Loucy (cell line): ENCODE measurements around the gene NAALADL2.
"Not testable (repeated sequence)": the region's sequence is repeated elsewhere in the genome, so short reads cannot be mapped to it uniquely, and the experiment has no call there.

Experiments used
- H2AFZ ChIP-seq: fragments of 200-600 bp; sonication (generic); 2 replicates; pipeline ENCODE4 v1.6.0; 2016; ENCODE audit warnings: antibody characterized with exemption, mild to moderate bottlenecking, low read length, moderate library complexity
- H3F3A ChIP-seq: fragments of 200-600 bp; 2 replicates; pipeline ENCODE4 v1.6.0; 2016; ENCODE audit warnings: antibody characterized with exemption, low read depth, mild to moderate bottlenecking
- H3K27me3 ChIP-seq: fragments of 200-600 bp; sonication (generic); 2 replicates; pipeline ENCODE4 v1.6.1; 2014; ENCODE audit warnings: low read length, mild to moderate bottlenecking; ENCODE audit not compliant: insufficient read depth, poor library complexity, severe bottlenecking
- H3K36me3 ChIP-seq: fragments of 200-600 bp; sonication (generic); 2 replicates; pipeline ENCODE4 v1.6.1; 2016; ENCODE audit warnings: low read length; ENCODE audit not compliant: insufficient read depth
- H3K4me1 ChIP-seq: fragments of 200-600 bp; sonication (generic); 2 replicates; pipeline ENCODE4 v1.5.1; 2014; ENCODE audit warnings: low read length, mild to moderate bottlenecking; ENCODE audit not compliant: insufficient read depth, poor library complexity, severe bottlenecking
- H3K4me2 ChIP-seq: fragments of 200-600 bp; sonication (generic); 2 replicates; pipeline ENCODE4 v1.6.0; 2014; ENCODE audit warnings: antibody characterized with exemption, low read length, low read depth, mild to moderate bottlenecking; ENCODE audit not compliant: poor library complexity, severe bottlenecking
- H3K4me3 ChIP-seq: fragments of 200-600 bp; sonication (generic); 2 replicates; pipeline ENCODE4 v1.5.1; 2014; ENCODE audit warnings: low read length, mild to moderate bottlenecking, mixed read lengths; ENCODE audit not compliant: poor library complexity, severe bottlenecking
- H3K79me2 ChIP-seq: fragments of 200-600 bp; sonication (generic); 2 replicates; pipeline ENCODE4 v1.6.1; 2014; ENCODE audit warnings: low read length; ENCODE audit not compliant: insufficient read depth
- H3K9ac ChIP-seq: fragments of 200-600 bp; sonication (generic); 2 replicates; pipeline ENCODE4 v1.6.0; 2014; ENCODE audit warnings: mild to moderate bottlenecking, low read depth, low read length, moderate library complexity; ENCODE audit not compliant: poor library complexity, severe bottlenecking
- H3K9me2 ChIP-seq: fragments of 200-600 bp; sonication (generic); replicated peaks from 2 replicates; pipeline ENCODE4 v1.6.1; 2016; ENCODE audit warnings: low read depth, low read length, mixed read lengths
- H3K9me3 ChIP-seq: fragments of 200-600 bp; sonication (generic); 2 replicates; pipeline ENCODE4 v1.6.1; 2014; ENCODE audit warnings: mild to moderate bottlenecking, antibody characterized with exemption, low read length, low read depth; ENCODE audit not compliant: insufficient read depth
- H4K20me1 ChIP-seq: fragments of 200-600 bp; sonication (generic); 2 replicates; pipeline ENCODE4 v1.6.0; 2014; ENCODE audit warnings: antibody characterized with exemption, low read length, mild to moderate bottlenecking; ENCODE audit not compliant: insufficient read depth, poor library complexity, severe bottlenecking
- CTCF ChIP-seq: fragments of 200-600 bp; sonication (generic); conservative IDR thresholded peaks from 2 replicates; pipeline ENCODE4 v1.5.1; 2014; ENCODE audit warnings: mild to moderate bottlenecking, antibody characterized with exemption, low read length
- EZH2phosphoT487 ChIP-seq: fragments of 200-600 bp; IDR thresholded peaks from 2 replicates; pipeline ENCODE4 v1.6.1; 2018; ENCODE audit warnings: antibody characterized with exemption, mild to moderate bottlenecking, moderate library complexity, borderline replicate concordance

The NAALADL2 gene

GRCh38 chr3:175521406-175521805 is 662.3 kb downstream of the NAALADL2 start:
- no peaks in the 10 kb centered on the region for H3K36me3 ChIP-seq
- no peaks in the 10 kb centered on the region for H3K9me2 ChIP-seq
- H3K79me2 ChIP-seq: no peaks in the 10 kb centered on the region
- no peaks in the 10 kb centered on the region for H3K27me3 ChIP-seq
- H3K9me3 ChIP-seq: no peaks in the 10 kb centered on the region
- no peak for TF ChIP-seq CTCF
- no peak for TF ChIP-seq EZH2phosphoT487
- no peak overlapping the region for H3K4me3 ChIP-seq
- H4K20me1 ChIP-seq: no peaks in the 10 kb centered on the region
- no peak overlapping the region for H3K4me2 ChIP-seq
- no peak overlapping the region for H3K9ac ChIP-seq
- no peaks in the 10 kb centered on the region for H3K4me1 ChIP-seq
- no peak overlapping the region for H2AFZ ChIP-seq
- no peaks in the 10 kb centered on the region for H3F3A ChIP-seq

GRCh38 chr3:175526191-175526590 is 667.1 kb downstream of the NAALADL2 start:
- no peaks in the 10 kb centered on the region for H3K9me2 ChIP-seq
- H3K9ac ChIP-seq: no peak overlapping the region
- H3F3A ChIP-seq: no peaks in the 10 kb centered on the region
- no peak for TF ChIP-seq EZH2phosphoT487
- no peak for TF ChIP-seq CTCF
- no peaks in the 10 kb centered on the region; the same call in 1 of the 2 replicates for H3K9me3 ChIP-seq
- no peaks in the 10 kb centered on the region for H4K20me1 ChIP-seq
- H3K36me3 ChIP-seq: no peaks in the 10 kb centered on the region
- H3K4me3 ChIP-seq: no peak overlapping the region
- H3K4me2 ChIP-seq: no peak overlapping the region
- H2AFZ ChIP-seq: no peak overlapping the region
- H3K27me3 ChIP-seq: no peaks in the 10 kb centered on the region
- no peaks in the 10 kb centered on the region for H3K79me2 ChIP-seq
- H3K4me1 ChIP-seq: no peaks in the 10 kb centered on the region

GRCh38 chr3:175526609-175527280 is 667.6 kb downstream of the NAALADL2 start:
- Histone ChIP-seq H3K36me3 (no peaks in the 10 kb centered on the region), H4K20me1 (no peaks in the 10 kb centered on the region), H3F3A (no peaks in the 10 kb centered on the region), H3K9me3 (no peaks in the 10 kb centered on the region; the same call in 1 of the 2 replicates), H3K27me3 (no peaks in the 10 kb centered on the region), H3K9ac (no peak overlapping the region), H2AFZ (no peak overlapping the region), H3K4me3 (no peak overlapping the region), H3K79me2 (no peaks in the 10 kb centered on the region), H3K4me2 (no peak overlapping the region), H3K4me1 (no peaks in the 10 kb centered on the region), H3K9me2 (no peaks in the 10 kb centered on the region)
- no peak for TF ChIP-seq EZH2phosphoT487
- no peak for TF ChIP-seq CTCF

GRCh38 chr3:175528693-175529092 is 669.6 kb downstream of the NAALADL2 start:
- H3K27me3 ChIP-seq, H3K9me3 ChIP-seq, H2AFZ ChIP-seq, H4K20me1 ChIP-seq, H3K4me1 ChIP-seq, H3K4me3 ChIP-seq, H3K36me3 ChIP-seq, H3K9ac ChIP-seq, H3K9me2 ChIP-seq, H3K79me2 ChIP-seq, H3K4me2 ChIP-seq, H3F3A ChIP-seq: not testable (repeated sequence)
